BLaER1 treated with 17β-estradiol and CSF1 and Interleukin-3, amounts not matched to agents 10 nM and 100 nM (cell line): ENCODE measurements around the gene MGAM2.
A peak's percentile ranks its signal among the peaks of the same experiment; 100 is the strongest.

ENCODE experiments used
- H3K27ac ChIP-seq, 11 experiments: shearing (Covaris generic); formaldehyde crosslinking; 2 replicates each; pipeline ENCODE4 v1.8.1; 2022
- H3K27me3 ChIP-seq, 11 experiments: shearing (Covaris generic); formaldehyde crosslinking; 2 replicates each; pipeline ENCODE4 v1.8.1; 2022
- H3K36me3 ChIP-seq, 11 experiments: shearing (Covaris generic); formaldehyde crosslinking; 2 replicates each; pipeline ENCODE4 v1.8.1; 2022
- H3K4me1 ChIP-seq, 10 experiments: shearing (Covaris generic); formaldehyde crosslinking; 2 replicates each; pipeline ENCODE4 v1.8.1; 2022
- H3K4me2 ChIP-seq, 11 experiments: shearing (Covaris generic); formaldehyde crosslinking; 2 replicates each; pipeline ENCODE4 v1.8.1; 2022
- H3K4me3 ChIP-seq, 10 experiments: shearing (Covaris generic); formaldehyde crosslinking; 2 replicates each; pipeline ENCODE4 v1.8.1; 2022
- H3K9ac ChIP-seq, 11 experiments: shearing (Covaris generic); formaldehyde crosslinking; 2 replicates each; pipeline ENCODE4 v1.8.1; 2022
- H3K9me3 ChIP-seq, 11 experiments: shearing (Covaris generic); formaldehyde crosslinking; replicated peaks in 1 of 11; 2 replicates each; pipeline ENCODE4 v1.8.1; 2022
- H4K20me1 ChIP-seq, 11 experiments: shearing (Covaris generic); formaldehyde crosslinking; 2 replicates each; pipeline ENCODE4 v1.8.1; 2022
- Cebpa-rat ChIP-seq, 11 experiments: shearing (Covaris generic); IDR thresholded peaks; 2 replicates each; pipeline ENCODE4 v1.8.1; 2022

MGAM2 gene

GRCh38 chr7:142153400-142153799 lies 41.9 kb downstream of the MGAM2 start:
- no peaks in the 10 kb centered on the region for H3K9me3 ChIP-seq
- no peak overlapping the region for H3K9ac ChIP-seq
- H3K4me3 ChIP-seq, result no peak overlapping the region
- no peaks in the 10 kb centered on the region for H3K4me1 ChIP-seq
- H3K27me3 ChIP-seq, result no peaks in the 10 kb centered on the region
- no peaks in the 10 kb centered on the region for H4K20me1 ChIP-seq
- TF ChIP-seq Cebpa-rat (IDR thresholded peaks at IDR 0.05), result no peak
- H3K27ac ChIP-seq, result no peak overlapping the region
- no peaks in the 10 kb centered on the region for H3K36me3 ChIP-seq
- no peak overlapping the region for H3K4me2 ChIP-seq

GRCh38 chr7:142158736-142159496 lies 47.4 kb downstream of the MGAM2 start:
- no peak for TF ChIP-seq Cebpa-rat (IDR thresholded peaks at IDR 0.05)
- Histone ChIP-seq H3K9ac (no peak overlapping the region), H3K9me3 (no peaks in the 10 kb centered on the region)

GRCh38 chr7:142161921-142162320 lies 50.4 kb downstream of the MGAM2 start:
- Histone ChIP-seq H3K4me1 (no peaks in the 10 kb centered on the region), H3K27me3 (no peaks in the 10 kb centered on the region), H3K9ac (no peak overlapping the region), H3K4me2 (no peak overlapping the region), H3K9me3 (no peaks in the 10 kb centered on the region), H3K4me3 (no peak overlapping the region), H4K20me1 (no peaks in the 10 kb centered on the region), H3K27ac (no peak overlapping the region), H3K36me3 (no peaks in the 10 kb centered on the region)
- no peak for TF ChIP-seq Cebpa-rat (IDR thresholded peaks at IDR 0.05)

More at GRCh38 chr7:142158736-142159496, 47.4 kb downstream of the MGAM2 start:
- Histone ChIP-seq H3K4me2 (no peak overlapping the region), H3K4me1 (no peaks in the 10 kb centered on the region), H3K36me3 (no peaks in the 10 kb centered on the region), H3K27ac (no peak overlapping the region), H3K4me3 (no peak overlapping the region), H4K20me1 (no peaks in the 10 kb centered on the region), H3K27me3 (no peaks in the 10 kb centered on the region)

GRCh38 chr7:142168746-142169145 lies 57.2 kb downstream of the MGAM2 start:
- Histone ChIP-seq H4K20me1 (no peaks in the 10 kb centered on the region), H3K27me3 (no peaks in the 10 kb centered on the region), H3K4me3 (no peak overlapping the region), H3K4me1 (no peaks in the 10 kb centered on the region), H3K9ac (no peak overlapping the region), H3K9me3 (peaks cover 0 to 3% (median 0%) of the 10 kb centered on the region in 11 experiments; a peak in 4 of 22 replicates), H3K36me3 (no peaks in the 10 kb centered on the region), H3K4me2 (no peak overlapping the region), H3K27ac (no peak overlapping the region)
- no peak for TF ChIP-seq Cebpa-rat (IDR thresholded peaks at IDR 0.05)

- H3K4me2 ChIP-seq, result no peak overlapping the region
- H3K4me1 ChIP-seq, result peaks cover 0 to 34% (median 0%) of the 10 kb centered on the region in 10 experiments; a peak in 7 of 20 replicates
- H3K27ac ChIP-seq, result no peak overlapping the region
- H3K27me3 ChIP-seq, result no peaks in the 10 kb centered on the region
- no peak for TF ChIP-seq Cebpa-rat (IDR thresholded peaks at IDR 0.05)
- H3K9me3 ChIP-seq, result peaks cover 0 to 6% (median 0%) of the 10 kb centered on the region in 11 experiments; a peak in 4 of 22 replicates
- no peaks in the 10 kb centered on the region for H3K36me3 ChIP-seq
- H4K20me1 ChIP-seq, result no peaks in the 10 kb centered on the region
- H3K4me3 ChIP-seq, result no peak overlapping the region
- no peak overlapping the region for H3K9ac ChIP-seq
These were observed 61.4 kb downstream of the MGAM2 start for GRCh38 chr7:142172932-142173331.

GRCh38 chr7:142174441-142174840 lies 62.9 kb downstream of the MGAM2 start:
- no peak overlapping the region for H3K9ac ChIP-seq
- H3K36me3 ChIP-seq, result no peaks in the 10 kb centered on the region
- TF ChIP-seq Cebpa-rat (IDR thresholded peaks at IDR 0.05), result no peak
- H4K20me1 ChIP-seq, result no peaks in the 10 kb centered on the region
- no peaks in the 10 kb centered on the region for H3K27me3 ChIP-seq
- H3K27ac ChIP-seq, result no peak overlapping the region
- peaks cover 0 to 49% (median 0%) of the 10 kb centered on the region in 10 experiments; a peak in 7 of 20 replicates for H3K4me1 ChIP-seq
- H3K4me3 ChIP-seq, result no peak overlapping the region
- peak overlapping the region in 2 of 11 experiments; percentile 20 to 61; a peak in 2 of 22 replicates for H3K4me2 ChIP-seq
- peaks cover 0 to 6% (median 0%) of the 10 kb centered on the region in 11 experiments; a peak in 4 of 22 replicates for H3K9me3 ChIP-seq

GRCh38 chr7:142175594-142175993 lies 64.1 kb downstream of the MGAM2 start:
- peaks cover 0 to 60% (median 0%) of the 10 kb centered on the region in 10 experiments; a peak in 7 of 20 replicates for H3K4me1 ChIP-seq
- H3K27me3 ChIP-seq, result no peaks in the 10 kb centered on the region
- no peak for TF ChIP-seq Cebpa-rat (IDR thresholded peaks at IDR 0.05)
- H3K36me3 ChIP-seq, result no peaks in the 10 kb centered on the region
- peak overlapping the region in 2 of 11 experiments; percentile 35 to 61; a peak in 4 of 22 replicates for H3K4me2 ChIP-seq
- H4K20me1 ChIP-seq, result no peaks in the 10 kb centered on the region
- H3K4me3 ChIP-seq, result no peak overlapping the region
- H3K27ac ChIP-seq, result no peak overlapping the region
- peaks cover 0 to 6% (median 0%) of the 10 kb centered on the region in 11 experiments; a peak in 4 of 22 replicates for H3K9me3 ChIP-seq
- H3K9ac ChIP-seq, result no peak overlapping the region

GRCh38 chr7:142176901-142177300 lies 65.4 kb downstream of the MGAM2 start:
- Histone ChIP-seq H3K27ac (no peak overlapping the region), H3K9me3 (peaks cover 0 to 6% (median 0%) of the 10 kb centered on the region in 11 experiments; a peak in 4 of 22 replicates), H3K36me3 (no peaks in the 10 kb centered on the region), H3K4me2 (peak overlapping the region in 3 of 11 experiments; percentile 54 to 78 (median 65); a peak in 6 of 22 replicates), H4K20me1 (no peaks in the 10 kb centered on the region), H3K4me1 (peaks cover 0 to 72% (median 0%) of the 10 kb centered on the region in 10 experiments; a peak in 7 of 20 replicates), H3K4me3 (no peak overlapping the region), H3K27me3 (no peaks in the 10 kb centered on the region), H3K9ac (no peak overlapping the region)
- no peak for TF ChIP-seq Cebpa-rat (IDR thresholded peaks at IDR 0.05)

- Histone ChIP-seq H4K20me1 (no peaks in the 10 kb centered on the region), H3K4me3 (no peak overlapping the region), H3K9ac (no peak overlapping the region), H3K4me1 (peaks cover 0 to 72% (median 0%) of the 10 kb centered on the region in 10 experiments; a peak in 7 of 20 replicates), H3K27me3 (no peaks in the 10 kb centered on the region), H3K27ac (no peak overlapping the region; a peak in 1 of 22 replicates), H3K9me3 (peaks cover 0 to 6% (median 0%) of the 10 kb centered on the region in 11 experiments; a peak in 4 of 22 replicates), H3K4me2 (peak overlapping the region in 4 of 11 experiments; percentile 41 to 78 (median 60); a peak in 6 of 22 replicates), H3K36me3 (no peaks in the 10 kb centered on the region)
- TF ChIP-seq Cebpa-rat (IDR thresholded peaks at IDR 0.05), result no peak
These were observed 66.4 kb downstream of the MGAM2 start for GRCh38 chr7:142177869-142178268.
